Choroid plexus epithelial cell (primary cell): ENCODE data around the gene LZTS2.

Experiments used
- DNase-seq: peaks from one replicate; pipeline ENCODE4 v3.0.0-alpha.2; 2010; ENCODE audit warnings: low read depth
- H3K4me3 ChIP-seq: 2 replicates; pipeline ENCODE4 v1.5.1; 2011; ENCODE audit warnings: low read depth, mild to moderate bottlenecking, control low read depth, low read length, moderate library complexity
- TF ChIP-seq, protein P1 (sequence below): conservative IDR thresholded peaks from 2 replicates; pipeline ENCODE4 v1.5.1; 2011; ENCODE audit warnings: low read depth, mild to moderate bottlenecking, control low read depth, inconsistent platforms, low read length, moderate library complexity

Gene LZTS2

DNA sequence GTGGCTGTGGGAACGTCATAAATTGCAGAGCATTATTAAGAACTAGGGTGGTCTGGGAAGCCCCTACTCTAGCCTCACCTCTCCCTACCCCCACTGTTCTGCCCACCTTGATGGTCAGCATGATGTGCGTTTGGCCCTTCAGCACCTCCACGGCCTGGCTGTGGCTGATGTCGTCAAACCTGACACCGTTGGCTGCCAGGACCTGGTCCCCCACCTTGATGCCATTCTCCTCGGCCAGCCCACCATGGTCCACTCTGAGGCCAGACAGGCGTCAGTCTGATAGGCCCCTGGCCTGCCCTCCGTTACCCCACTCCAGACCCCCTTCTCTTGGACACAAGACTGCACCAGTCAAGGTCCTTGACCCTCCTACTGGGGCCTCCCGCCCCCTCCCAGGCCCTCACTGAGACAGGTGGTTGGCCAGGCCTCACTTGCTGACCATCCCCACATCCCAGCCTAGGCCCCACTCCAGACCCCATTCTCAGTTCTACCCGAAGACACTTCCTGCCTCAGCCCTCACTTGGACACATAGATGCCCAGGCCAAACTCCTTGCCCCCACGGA lies 22.2 kb downstream of the LZTS2 start:
- no peak for DNase-seq
- TF ChIP-seq, protein P1, sequence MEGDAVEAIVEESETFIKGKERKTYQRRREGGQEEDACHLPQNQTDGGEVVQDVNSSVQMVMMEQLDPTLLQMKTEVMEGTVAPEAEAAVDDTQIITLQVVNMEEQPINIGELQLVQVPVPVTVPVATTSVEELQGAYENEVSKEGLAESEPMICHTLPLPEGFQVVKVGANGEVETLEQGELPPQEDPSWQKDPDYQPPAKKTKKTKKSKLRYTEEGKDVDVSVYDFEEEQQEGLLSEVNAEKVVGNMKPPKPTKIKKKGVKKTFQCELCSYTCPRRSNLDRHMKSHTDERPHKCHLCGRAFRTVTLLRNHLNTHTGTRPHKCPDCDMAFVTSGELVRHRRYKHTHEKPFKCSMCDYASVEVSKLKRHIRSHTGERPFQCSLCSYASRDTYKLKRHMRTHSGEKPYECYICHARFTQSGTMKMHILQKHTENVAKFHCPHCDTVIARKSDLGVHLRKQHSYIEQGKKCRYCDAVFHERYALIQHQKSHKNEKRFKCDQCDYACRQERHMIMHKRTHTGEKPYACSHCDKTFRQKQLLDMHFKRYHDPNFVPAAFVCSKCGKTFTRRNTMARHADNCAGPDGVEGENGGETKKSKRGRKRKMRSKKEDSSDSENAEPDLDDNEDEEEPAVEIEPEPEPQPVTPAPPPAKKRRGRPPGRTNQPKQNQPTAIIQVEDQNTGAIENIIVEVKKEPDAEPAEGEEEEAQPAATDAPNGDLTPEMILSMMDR, result no peak
- H3K4me3 ChIP-seq, result no peak overlapping the region

DNA sequence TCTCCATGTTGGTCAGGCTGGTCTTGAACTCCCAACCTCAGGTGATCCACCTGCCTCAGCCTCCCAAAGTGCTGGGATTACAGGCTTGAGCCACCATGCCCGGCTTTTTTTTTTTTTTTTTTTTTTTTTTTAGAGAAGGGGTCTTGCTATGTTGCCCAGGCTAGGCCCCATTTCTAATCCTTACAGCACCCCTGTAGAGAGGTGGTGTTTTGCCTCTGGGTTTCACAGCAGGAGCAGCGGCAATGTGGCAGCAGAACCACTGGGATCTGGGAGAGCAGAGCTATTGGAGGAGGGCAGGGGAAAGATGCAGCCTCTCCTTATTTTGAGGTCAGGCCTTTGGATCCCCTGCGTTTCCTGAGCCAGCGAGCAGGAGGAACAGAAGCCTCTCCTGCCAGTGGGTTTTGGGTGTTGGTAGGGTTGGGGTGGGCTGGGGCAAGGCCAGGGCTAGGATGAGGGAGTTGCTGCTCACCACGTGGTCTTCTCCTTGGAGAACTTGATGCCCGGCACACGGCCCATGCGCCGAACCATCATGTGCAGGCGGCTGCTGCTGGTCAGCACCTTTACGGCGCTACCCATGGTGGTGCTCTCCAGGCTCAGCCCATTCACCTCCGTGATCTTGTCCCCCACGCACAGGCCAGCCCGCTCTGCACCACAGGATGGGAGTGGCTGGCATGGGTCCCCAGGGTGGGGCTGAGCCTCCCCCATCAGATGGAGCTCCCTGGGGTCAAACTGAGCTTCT lies 23.5 kb downstream of the LZTS2 start:
- TF ChIP-seq, protein P1, result no peak
- no peak for DNase-seq
- no peak overlapping the region for H3K4me3 ChIP-seq

DNA sequence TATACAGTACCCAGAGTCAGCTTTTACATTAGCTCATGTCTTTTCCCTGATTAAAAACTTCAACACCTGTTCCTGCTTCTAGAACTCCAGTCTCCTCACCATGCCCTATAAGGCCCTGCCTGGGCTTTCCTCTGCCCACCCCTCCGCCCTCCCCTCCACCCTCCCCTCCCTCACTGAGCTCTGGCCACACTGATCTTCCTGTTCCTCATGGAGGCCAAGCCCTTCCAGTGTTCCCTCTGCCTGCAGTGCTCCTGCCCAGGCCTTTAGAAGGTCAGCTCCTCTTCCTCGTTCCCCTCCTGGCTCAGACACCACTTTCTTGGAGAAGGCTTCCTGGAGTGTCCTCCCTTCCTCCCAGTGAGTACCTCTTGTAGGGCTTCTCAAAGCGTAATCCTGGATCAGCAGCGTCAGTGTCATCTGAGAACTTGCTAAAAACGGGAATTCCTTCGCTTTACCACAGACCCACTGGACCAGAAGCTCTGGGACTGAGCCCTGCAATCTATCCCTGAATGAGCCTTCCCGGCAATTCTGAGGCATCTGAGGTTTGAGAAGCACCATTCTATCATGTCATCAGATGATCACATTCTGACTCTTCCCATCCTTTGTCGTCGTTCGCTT lies 27.6 kb downstream of the LZTS2 start:
- TF ChIP-seq, protein P1, result no peak
- H3K4me3 ChIP-seq, result no peak overlapping the region
- no peak for DNase-seq

DNA sequence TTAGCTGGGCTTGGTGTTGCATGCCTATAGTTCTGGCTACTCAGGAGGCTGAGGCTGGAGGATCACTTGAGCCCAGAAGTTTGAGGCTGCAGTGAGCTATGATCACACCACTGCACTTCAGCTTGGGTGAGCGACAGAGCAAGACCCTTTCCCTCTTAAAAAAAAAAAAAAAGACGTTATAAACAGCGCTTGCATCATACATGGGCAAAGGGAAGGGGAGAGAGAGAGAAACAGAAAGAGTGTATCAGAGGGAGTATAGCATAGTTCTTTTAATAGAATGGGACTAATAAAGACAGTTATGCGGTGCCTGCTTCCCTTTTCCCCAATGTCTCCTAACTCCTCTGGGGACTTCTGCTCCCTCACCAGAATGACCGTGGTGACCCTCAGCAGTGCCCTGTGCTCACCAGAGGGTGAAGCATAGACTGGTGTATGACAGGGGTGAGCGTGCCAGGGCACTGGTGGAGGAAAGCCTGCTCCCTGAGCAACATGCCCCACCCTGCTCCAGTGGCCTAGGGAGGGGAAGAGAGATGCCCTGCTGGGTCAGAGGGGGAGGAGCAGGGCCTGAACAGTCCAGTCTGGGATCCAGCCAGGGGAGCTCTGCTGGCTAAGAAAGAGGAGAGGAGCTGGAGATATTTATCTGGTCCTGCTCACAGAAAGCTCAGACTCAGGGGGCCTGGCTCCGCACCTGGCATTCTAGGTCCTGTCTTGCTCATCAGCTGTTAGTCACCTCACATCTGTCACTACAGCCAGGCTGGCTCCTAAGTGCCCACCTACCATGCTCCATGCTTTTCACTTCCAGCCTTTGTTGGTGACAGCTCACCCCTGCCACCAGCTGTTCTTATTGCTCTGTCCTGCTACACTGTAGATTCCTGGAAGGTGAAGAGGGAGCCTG lies 29.1 kb downstream of the LZTS2 start:
- TF ChIP-seq, protein P1, result no peak
- DNase-seq, result no peak
- H3K4me3 ChIP-seq, result no peak overlapping the region

DNA sequence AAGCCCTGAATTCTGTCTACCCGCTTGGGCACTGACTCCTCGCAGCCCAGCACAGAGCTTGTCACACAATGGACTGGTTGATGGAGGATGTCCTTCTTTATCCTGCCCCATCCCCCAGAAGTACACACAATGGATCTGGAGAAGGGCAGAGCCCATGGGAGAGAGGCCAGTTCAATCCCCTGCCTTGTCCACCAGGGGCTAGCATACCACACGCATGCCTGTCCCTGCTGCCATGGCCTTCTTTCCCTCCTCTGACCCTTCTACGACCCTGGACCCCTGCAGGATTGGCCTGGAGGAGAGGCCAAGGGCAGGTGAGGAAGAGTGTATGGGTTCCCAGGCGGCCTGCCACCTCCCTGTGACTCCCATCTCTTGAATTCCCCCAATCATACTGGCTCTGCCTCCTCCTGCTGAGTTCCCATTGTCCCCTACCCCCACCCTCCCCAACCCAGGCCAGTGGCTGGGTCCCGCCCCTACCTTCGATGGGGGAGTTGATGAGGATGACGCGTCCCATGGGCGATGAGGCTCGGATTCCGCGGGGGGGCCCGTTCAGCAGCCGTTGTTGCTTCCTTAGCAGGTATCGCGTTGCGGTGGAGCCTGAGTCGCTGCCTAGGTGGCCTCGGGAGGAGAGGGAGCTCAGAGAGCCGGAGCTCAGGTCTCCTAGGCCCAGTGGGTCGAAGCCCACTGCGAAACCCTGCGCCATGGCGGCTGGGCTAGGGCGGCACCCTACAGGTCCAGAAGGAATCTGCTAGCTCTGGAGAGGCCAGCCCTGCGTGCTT lies 30.1 kb downstream of the LZTS2 start:
- TF ChIP-seq, protein P1, result peak; percentile 31
- no peak for DNase-seq
- no peak overlapping the region for H3K4me3 ChIP-seq

DNA sequence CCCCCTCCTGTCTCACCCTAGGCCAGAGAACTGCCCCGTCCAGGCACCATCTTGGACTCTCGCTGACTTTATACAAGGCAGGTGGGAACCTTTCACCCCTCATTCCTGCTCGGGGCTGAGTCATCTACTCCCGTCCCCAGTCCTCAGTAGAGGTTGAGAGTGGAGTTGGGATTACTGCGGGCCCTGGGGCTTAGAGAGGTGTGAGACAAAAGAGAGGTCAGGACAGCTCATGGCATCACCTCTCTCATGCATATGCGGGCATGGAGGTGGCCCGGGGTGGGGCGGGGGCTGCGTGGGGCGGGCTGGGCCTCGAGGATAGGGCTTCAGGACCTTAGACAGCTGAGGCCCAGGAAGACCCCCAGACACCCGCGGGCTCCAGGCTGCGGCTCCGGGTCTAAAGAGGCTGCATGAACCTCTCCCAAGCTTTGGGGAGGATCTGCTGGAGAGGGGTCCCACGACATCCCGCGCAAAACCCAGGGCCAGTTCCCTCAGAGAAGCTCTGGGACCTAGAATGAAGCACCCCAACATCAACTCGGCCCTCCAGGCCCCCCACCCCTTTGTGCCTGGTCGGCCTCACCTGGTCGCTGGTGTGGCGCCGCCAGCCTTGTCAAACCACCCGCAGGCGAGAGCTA lies 31.0 kb downstream of the LZTS2 start:
- TF ChIP-seq, protein P1, result no peak
- peak overlapping the region; percentile 80 for H3K4me3 ChIP-seq
- DNase-seq, result no peak
